Ecto neural progenitor cell (in vitro differentiated cells): ENCODE data around the gene CRYBA1.

Experiments used
- DNase-seq: peaks from one replicate; pipeline ENCODE4 v3.0.0-alpha.2; 2018; ENCODE audit warnings: low spot score

The CRYBA1 gene

DNA sequence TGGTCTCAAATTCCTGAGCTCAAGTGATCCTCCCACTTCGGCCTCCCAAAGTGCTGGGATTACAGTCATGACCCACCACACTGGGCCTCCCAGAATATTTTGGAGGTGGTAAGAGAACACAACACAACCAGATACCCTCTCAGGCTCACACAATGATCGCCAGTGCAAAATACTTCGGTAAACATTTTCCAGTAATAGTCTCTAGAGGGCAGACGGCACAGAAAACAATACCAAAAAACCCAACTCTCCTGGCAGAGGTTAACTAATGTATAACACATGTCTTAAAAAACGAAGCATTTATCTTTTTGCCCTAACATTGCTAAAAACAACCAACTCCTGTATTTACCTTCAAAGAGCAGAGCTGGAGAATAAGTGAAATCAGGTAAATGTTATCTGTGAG, 36.8 kb downstream of the CRYBA1 start:
- DNase-seq: no peak

DNA sequence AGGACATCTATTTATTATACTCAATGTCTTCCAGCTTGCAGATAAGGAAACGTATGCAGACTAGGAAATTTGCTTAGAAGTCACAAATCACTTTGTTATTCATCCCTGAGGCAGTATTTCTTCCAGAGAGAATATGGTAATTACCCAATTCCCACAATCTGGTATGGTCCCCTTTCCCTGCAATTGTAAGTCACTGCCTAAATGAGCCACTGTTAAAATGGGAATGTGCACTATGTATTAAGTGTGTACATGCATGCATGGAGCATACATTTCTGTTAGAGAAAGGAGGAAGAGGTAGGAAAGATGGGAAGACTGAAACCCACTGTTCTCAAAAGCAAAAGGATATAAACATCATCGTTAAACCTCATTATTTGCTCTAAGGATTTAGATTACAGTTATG, 37.3 kb downstream of the CRYBA1 start:
- DNase-seq: no peak

DNA sequence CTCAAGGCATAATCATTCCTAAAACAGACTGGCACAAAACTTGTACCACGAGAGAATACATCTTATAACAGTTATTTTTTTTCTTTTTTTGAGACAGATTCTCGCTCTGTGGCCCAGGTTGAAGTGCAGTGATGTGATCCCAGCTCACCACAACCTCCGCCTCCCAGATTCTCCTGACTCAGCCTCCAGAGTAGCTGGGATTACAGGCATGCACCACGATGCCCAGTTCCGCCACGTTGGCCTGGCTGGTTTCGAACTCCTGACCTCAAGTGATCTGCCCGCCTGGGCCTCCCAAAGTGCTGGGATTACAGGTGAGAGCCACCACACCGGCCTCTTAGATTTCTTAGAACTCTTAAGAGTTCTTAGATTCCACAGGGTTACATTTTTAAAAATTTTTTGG, 43.2 kb downstream of the CRYBA1 start:
- DNase-seq: no peak

DNA sequence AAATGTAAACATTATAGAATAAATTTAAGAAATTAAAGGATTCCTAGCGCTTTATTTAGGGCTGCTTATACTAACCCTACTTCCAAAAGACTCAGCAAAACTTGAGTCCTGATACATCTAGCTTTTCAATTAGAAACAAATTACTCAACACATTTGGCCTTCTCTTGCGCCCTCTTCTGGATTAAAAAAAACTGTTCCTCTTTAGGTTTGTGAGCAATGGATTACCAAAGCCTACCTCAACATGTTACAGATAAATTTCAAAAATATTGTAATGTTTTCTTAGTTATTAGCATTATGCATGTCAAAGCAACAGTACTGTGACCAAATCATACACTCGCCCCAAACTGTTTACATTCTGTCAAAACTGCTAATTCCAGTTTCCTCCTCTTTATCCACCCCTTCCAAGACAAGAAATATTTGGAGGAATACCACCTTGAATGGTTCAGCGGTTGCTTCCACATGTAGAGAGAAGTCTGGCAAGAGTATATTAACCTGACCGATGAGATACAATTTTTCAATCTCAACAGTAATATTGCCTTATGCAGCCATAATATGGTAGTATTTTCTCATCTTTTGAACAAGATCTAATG, 44.6 kb downstream of the CRYBA1 start:
- no peak for DNase-seq

DNA sequence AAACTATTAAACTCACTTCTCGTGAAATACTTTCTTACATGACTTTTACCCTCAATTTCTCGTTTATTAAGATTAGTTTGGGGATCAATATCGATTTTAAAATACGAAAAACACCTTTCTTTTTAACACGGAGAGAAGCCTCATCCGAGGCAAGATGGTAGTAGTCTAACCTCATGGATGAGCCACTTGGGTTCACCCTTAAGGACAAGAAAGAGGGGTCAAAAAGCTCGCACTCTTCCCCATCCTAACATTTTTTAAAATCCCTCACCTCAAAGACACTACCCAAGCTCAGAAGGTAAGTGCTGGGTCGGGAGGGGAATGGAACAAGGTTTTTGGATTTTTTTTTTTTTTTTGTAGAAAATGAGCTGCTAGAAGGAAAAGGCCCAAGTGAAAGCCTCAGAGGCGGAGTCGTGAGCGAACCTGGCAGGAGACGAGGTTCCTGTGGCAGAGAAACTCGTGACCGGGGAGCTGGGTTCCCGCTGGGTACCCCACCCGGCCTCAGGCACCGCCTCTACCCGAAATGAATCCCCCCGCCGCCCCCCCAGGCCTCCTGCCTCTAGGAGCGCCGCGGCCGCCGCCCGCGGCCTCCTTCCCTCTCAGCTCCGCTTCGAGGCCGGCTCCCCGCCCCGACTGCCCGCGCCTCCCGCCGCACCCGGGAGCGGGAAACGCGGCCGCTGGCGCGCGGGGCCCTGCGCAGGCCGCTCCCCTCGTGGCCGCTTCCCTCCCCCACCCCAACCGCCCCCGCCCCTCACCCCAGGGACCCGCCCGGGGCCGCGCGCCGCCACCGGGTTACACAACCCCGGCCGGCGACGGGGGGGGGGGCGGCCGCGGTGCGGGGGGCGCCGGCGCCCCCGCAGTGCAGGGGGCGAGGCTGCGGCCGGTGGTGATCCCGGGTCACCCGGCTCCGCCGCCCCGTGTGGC, 45.7 kb downstream of the CRYBA1 start:
- DNase-seq: peak; percentile 89

DNA sequence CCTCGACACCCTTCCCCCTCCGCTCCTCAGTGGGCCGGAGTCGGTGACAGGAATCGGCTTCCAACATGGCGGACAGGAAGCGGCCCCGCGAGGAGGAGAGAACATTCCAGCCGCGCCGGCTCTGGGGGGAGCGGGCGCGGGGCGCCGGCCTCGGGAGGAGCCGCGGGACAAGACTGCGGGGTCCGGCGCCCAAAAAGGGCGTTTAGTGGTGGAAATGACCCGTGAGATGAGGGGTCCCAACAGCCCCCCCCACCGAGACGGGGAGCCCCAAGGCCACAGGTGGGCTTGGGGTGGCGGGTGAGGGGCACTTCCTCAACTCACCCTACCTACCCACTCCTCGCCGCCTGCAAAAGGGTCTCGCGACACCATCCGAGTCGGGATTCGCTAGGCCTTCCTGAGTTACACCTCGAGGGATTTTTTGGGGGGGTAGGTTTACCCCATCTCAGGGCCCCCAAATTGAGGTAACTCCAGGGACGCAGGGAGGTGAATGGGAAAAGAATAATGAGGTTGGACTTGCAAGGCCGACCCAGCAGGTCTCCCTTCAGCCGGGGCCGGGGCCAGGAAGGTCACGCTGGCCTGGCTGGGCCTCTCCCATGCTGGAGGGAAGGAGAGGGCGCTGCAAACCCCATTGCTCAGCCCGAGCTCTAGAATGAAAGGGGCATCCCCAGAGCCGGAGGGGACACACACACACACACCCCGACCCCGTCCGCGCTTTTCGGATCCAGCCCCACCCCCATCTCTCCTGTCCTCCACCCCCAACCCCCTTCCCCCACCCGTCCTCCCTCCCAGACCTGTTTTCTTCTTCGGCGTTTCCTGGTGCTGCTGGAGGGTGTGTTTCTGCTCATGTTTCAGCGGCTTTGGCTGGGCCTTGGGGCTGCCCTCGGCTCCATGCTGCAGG, 46.6 kb downstream of the CRYBA1 start:
- DNase-seq: peak; percentile 79

DNA sequence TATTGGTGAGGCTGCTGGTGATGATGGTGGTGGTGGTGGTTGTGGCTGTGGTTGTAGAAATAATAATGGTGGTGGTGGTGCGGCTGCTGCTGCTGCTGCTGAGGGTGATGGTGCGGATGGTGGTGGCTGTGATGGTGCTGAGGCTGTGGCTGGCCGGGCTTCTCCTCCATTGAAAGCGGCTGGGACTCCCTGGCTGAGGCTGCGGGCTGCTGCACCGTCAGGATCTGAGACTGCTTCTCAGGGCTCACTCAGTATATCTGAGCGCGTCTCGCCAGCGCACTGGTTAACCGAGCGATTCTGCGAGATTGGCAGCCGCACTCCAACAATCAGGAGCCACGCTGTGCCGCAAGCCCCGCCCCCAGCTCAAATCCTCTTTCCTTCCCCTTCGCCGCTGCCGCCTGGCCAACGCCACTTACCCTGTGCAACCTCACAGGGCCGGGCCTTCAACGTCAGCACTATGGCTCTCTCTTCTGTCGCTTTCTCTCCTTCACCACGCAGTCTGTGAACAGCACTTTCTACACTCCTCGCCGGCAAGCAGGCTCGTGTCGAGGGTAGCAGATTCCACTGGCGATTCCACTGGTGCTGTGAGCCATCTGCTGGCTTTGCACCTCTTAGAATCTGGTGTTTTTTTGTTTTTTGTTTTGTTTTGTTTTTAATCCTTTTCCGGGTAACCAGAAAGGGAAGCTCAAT, 47.4 kb downstream of the CRYBA1 start, which contains the start of gene NUFIP2:
Gene NUFIP2, minus strand, starts transcription at position 259 of the 690 bp plus-strand sequence. Its CDS starts 89 bp downstream, at position 170.
- peak; percentile 100 for DNase-seq

DNA sequence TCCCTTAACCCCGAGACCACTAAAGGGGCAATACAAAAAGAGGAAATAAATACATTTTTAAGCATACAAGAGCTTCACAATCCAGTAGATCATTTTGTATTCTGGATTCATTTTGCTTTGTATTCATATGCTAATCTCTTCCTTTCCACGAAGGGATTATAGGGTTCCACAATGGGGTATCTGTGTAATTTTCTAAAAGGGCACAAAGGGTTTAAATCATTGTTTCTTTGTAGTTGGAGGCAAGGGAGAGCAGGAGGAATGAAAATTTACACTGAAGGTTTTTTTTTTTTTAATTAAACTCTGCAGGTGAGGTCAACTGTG, 47.9 kb downstream of the CRYBA1 start:
- DNase-seq: no peak

DNA sequence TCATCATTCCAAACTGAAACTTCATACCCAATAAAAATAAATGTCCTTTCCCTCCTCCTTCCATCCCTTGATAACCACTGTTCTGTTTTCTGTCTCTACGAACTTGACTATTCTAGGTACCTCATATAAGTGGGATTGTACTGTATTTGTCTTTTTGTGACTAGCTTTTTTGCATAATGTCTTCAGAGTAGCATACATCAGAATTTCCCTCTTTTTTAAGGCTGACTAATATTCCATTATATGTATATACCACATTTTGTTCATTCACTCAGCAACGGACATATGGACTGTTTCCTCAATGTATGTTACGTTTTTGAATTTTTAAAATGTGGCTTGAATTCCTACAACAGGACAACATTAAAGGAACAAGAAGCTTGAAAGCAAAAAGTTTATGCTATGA, 48.8 kb downstream of the CRYBA1 start:
- no peak for DNase-seq

DNA sequence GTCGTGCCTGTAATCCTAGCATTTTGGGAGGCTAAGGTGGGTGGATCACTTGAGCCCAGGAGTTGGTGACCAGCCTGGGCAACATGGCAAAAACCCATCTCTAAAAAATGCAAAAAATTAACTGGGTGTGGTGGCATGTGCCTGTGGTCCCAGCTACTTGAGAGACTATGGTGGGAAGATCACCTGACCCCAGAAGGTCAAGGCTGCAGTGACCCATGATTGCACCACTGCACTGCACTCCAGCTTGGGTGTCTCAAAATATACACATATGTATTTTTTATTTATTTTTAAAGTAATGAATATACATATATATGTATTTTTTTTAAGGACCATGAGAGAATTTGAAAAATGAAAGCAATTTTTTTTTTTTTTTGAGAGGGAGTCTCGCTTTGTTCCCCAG, 52.4 kb downstream of the CRYBA1 start:
- no peak for DNase-seq

DNA sequence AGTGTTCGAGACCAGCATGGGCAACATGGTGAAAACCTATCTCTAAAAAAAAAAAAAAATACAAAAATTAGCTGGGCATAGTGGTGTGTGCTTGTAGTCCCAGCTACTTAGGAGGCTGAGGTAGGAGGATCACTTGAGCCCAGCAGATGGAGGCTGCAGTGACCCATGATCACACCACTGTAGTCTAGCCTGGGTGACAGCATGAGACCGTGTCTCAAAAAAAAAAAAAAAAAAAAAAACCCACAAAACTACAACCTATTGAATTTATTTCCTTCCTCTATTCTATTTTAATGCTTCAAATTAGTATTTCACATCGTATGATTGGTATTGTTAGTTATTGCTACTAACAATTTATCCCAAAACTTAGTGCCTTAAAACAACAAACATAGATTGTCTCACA, 56.7 kb downstream of the CRYBA1 start:
- DNase-seq: no peak
